Activated CD8-positive, alpha-beta T cell treated with anti-CD3 and anti-CD28 coated beads for 36 hours (primary cell): Measurements from ENCODE around the gene LRRC14B. TPM values are rescaled to one million over a fixed set of nuclear protein-coding genes. Genes with fewer than 3 reads are reported as not detected.
A peak's percentile ranks its signal among the peaks of the same experiment; 100 is the strongest.

Source experiments
- ATAC-seq: fragments of 200-7000 bp; cut with Tn5 transposase; one replicate; pipeline ENCODE4 v1.10.0; 2021; ENCODE audit warnings: mild to moderate bottlenecking, moderate library complexity
- CTCF ChIA-PET: fragments of 350-600 bp; sonication (Branson Sonifier 250); formaldehyde crosslinking; loops from one replicate; lab custom pipeline; 2021; ENCODE audit warnings: antibody characterized with exemption; lab: Charles Lee
- POLR2A ChIA-PET: fragments of 350-600 bp; sonication (Branson Sonifier 250); formaldehyde crosslinking; loops from one replicate; lab custom pipeline; 2021; ENCODE audit warnings: antibody characterized with exemption; lab: Charles Lee
- DNase-seq: peaks from one replicate; pipeline ENCODE4 v3.0.0-alpha.2; 2020
- H3K27ac Mint-ChIP-seq: one replicate; pipeline ENCODE4 v1.8.0; 2021; ENCODE audit warnings: mild to moderate bottlenecking, mixed read lengths
- H3K27me3 Mint-ChIP-seq: one replicate; pipeline ENCODE4 v1.8.0; 2021; ENCODE audit warnings: mixed read lengths
- H3K36me3 Mint-ChIP-seq: one replicate; pipeline ENCODE4 v1.8.0; 2021; ENCODE audit warnings: low read depth, mixed read lengths
- H3K4me1 Mint-ChIP-seq: one replicate; pipeline ENCODE4 v1.8.0; 2021; ENCODE audit warnings: low read depth, mixed read lengths
- H3K4me3 Mint-ChIP-seq: one replicate; pipeline ENCODE4 v1.8.0; 2021; ENCODE audit warnings: mild to moderate bottlenecking, moderate library complexity, mixed read lengths
- H3K9me3 Mint-ChIP-seq: one replicate; pipeline ENCODE4 v1.8.0; 2021; ENCODE audit warnings: mixed read lengths
- CTCF ChIP-seq: fragments of 200-600 bp; IDR thresholded peaks from one replicate; pipeline ENCODE4 v1.8.0; 2022; ENCODE audit warnings: antibody characterized with exemption, mild to moderate bottlenecking
- intact Hi-C: fragments of 100-400 bp; cut with micrococcal nuclease; formaldehyde crosslinking; loops from one replicate; pipeline ENCODE4 v1.10.0; 2022
- total RNA-seq, 2 experiments: library from RNA; stranded (reverse); gene quantifications; one replicate each; pipeline ENCODE4 v1.2.3, GENCODE V29; 2021

Gene LRRC14B
- under 1 TPM in 1 of 2 experiments, not detected in 1; 0.16 TPM for total RNA-seq

GRCh38 chr5:191036-191948 is at the start of gene LRRC14B:
Gene LRRC14B (plus strand): TSS chr5:191495. CDS start chr5:191539, 44 bp downstream.
- no peak for ATAC-seq
- no peaks in the 10 kb centered on the region for H3K27me3 Mint-ChIP-seq
- no peaks in the 10 kb centered on the region for H3K36me3 Mint-ChIP-seq
- peak within 1 kb of the TSS; percentile 24 for H3K4me3 Mint-ChIP-seq
- H3K9me3 Mint-ChIP-seq = no peaks in the 10 kb centered on the region
- no peak within 1 kb of the TSS for H3K27ac Mint-ChIP-seq
- ChIA-PET CTCF (interaction anchor here (1.2 to 5.4 kb wide), 2 partner anchors 11 to 126 kb away, joined by 3 to 21 read pairs; no protein-coding TSS in a partner anchor), POLR2A (no interaction called here)
- intact Hi-C loops = no loop called here
- peak; percentile 32 for DNase-seq
- H3K4me1 Mint-ChIP-seq = peaks cover 15% of the 10 kb centered on the region
- no peak for TF ChIP-seq CTCF

GRCh38 chr5:141761-142160 is 49.5 kb upstream of the LRRC14B start:
- H3K4me3 Mint-ChIP-seq = no peak overlapping the region
- ATAC-seq (no peak), DNase-seq (no peak)
- H3K36me3 Mint-ChIP-seq = no peaks in the 10 kb centered on the region
- H3K27ac Mint-ChIP-seq = no peak overlapping the region
- intact Hi-C loops = no loop called here
- peaks cover under 1% of the 10 kb centered on the region for H3K9me3 Mint-ChIP-seq
- H3K27me3 Mint-ChIP-seq = no peaks in the 10 kb centered on the region
- CTCF ChIA-PET = no interaction called here
- TF ChIP-seq CTCF = no peak
- POLR2A ChIA-PET = no interaction called here
- H3K4me1 Mint-ChIP-seq = no peaks in the 10 kb centered on the region

GRCh38 chr5:142246-142810 is 49.0 kb upstream of the LRRC14B start:
- DNase-seq (no peak), ATAC-seq (no peak)
- Mint-ChIP-seq H3K36me3 (peaks cover 1% of the 10 kb centered on the region), H3K27ac (no peak overlapping the region), H3K4me1 (no peaks in the 10 kb centered on the region), H3K9me3 (peaks cover 4% of the 10 kb centered on the region), H3K27me3 (no peaks in the 10 kb centered on the region), H3K4me3 (no peak overlapping the region)
- POLR2A ChIA-PET = no interaction called here
- CTCF ChIA-PET = no interaction called here
- intact Hi-C loops = no loop called here
- TF ChIP-seq CTCF = no peak

- CTCF ChIA-PET = no interaction called here
- Mint-ChIP-seq H3K4me1 (no peaks in the 10 kb centered on the region), H3K9me3 (peaks cover 11% of the 10 kb centered on the region), H3K36me3 (peaks cover 3% of the 10 kb centered on the region), H3K4me3 (no peak overlapping the region), H3K27me3 (no peaks in the 10 kb centered on the region), H3K27ac (no peak overlapping the region)
- intact Hi-C loops = no loop called here
- DNase-seq (no peak), ATAC-seq (no peak)
- POLR2A ChIA-PET = no interaction called here
- no peak for TF ChIP-seq CTCF
These were observed 48.3 kb upstream of the LRRC14B start for GRCh38 chr5:143041-143440.

GRCh38 chr5:144941-145340 is 46.4 kb upstream of the LRRC14B start:
- H3K36me3 Mint-ChIP-seq = peaks cover 3% of the 10 kb centered on the region
- no peak for ATAC-seq
- CTCF ChIA-PET = interaction anchor here (1.2 kb wide), 1 partner anchor 12 kb away, joined by 3 read pairs; no protein-coding TSS in a partner anchor
- DNase-seq = no peak
- no peak for TF ChIP-seq CTCF
- H3K27ac Mint-ChIP-seq = no peak overlapping the region
- no peaks in the 10 kb centered on the region for H3K27me3 Mint-ChIP-seq
- intact Hi-C loops = no loop called here
- no peaks in the 10 kb centered on the region for H3K4me1 Mint-ChIP-seq
- no peak overlapping the region for H3K4me3 Mint-ChIP-seq
- POLR2A ChIA-PET = no interaction called here
- H3K9me3 Mint-ChIP-seq = peaks cover 11% of the 10 kb centered on the region
